Subcutaneous abdominal adipose tissue (tissue), 5 donors: ENCODE measurements around the gene PTGDR.
A peak's percentile ranks its signal among the peaks of the same experiment; 100 is the strongest.

Experiments used
- H3K27ac ChIP-seq: one replicate; pipeline ENCODE4 v1.7.0; 2013; ENCODE audit warnings: low read depth, mild to moderate bottlenecking, inconsistent platforms, low read length, moderate library complexity
- H3K27me3 ChIP-seq, 5 donors: one replicate each; pipeline ENCODE4 v1.7.0; 2013; ENCODE audit warnings: low read length in 5 of 5, inconsistent platforms in 1 of 5; ENCODE audit not compliant: control insufficient read depth in 5 of 5, insufficient read depth in 4 of 5
- H3K36me3 ChIP-seq, 5 donors: one replicate each; pipeline ENCODE4 v1.7.0; 2013; ENCODE audit warnings: low read length in 5 of 5; ENCODE audit not compliant: control insufficient read depth in 5 of 5, insufficient read depth in 5 of 5
- H3K4me1 ChIP-seq, 5 donors: one replicate each; pipeline ENCODE4 v1.7.0; 2013; ENCODE audit warnings: low read length in 5 of 5, mild to moderate bottlenecking in 3 of 5, moderate library complexity in 1 of 5; ENCODE audit not compliant: control insufficient read depth in 5 of 5, insufficient read depth in 5 of 5
- H3K4me3 ChIP-seq, 5 donors: one replicate each; pipeline ENCODE4 v1.7.0; 2013; ENCODE audit warnings: low read length in 5 of 5, low read depth in 1 of 5
- H3K9ac ChIP-seq, 5 donors: one replicate each; pipeline ENCODE4 v1.7.0; 2013; ENCODE audit warnings: low read length in 5 of 5, mild to moderate bottlenecking in 4 of 5, moderate library complexity in 3 of 5
- H3K9me3 ChIP-seq, 5 donors: one replicate each; pipeline ENCODE4 v1.7.0; 2013; ENCODE audit warnings: low read length in 5 of 5; ENCODE audit not compliant: control insufficient read depth in 5 of 5
- donor health status: healthy.
- donor health status: healthy.
- donor health status: healthy.
- donor health status: healthy.
- donor health status: healthy.

Gene PTGDR

GRCh38 chr14:52267501-52268278 is at the start of gene PTGDR:
PTGDR (plus strand) TSS chr14:52267698; CDS start chr14:52267815, 117 bp downstream.
- Histone ChIP-seq H3K27ac (peak within 1 kb of the TSS; percentile 75), H3K4me1 (peaks cover 18 to 44% (median 43%) of the 10 kb centered on the region in 5 donors), H3K27me3 (peaks cover 0 to 23% (median 17%) of the 10 kb centered on the region in 5 donors), H3K9ac (peak within 1 kb of the TSS in 3 of 5 donors; percentile 29 to 56 (median 49)), H3K4me3 (peak within 1 kb of the TSS; percentile 63 to 78 (median 70)), H3K36me3 (no peaks in the 10 kb centered on the region), H3K9me3 (no peaks in the 10 kb centered on the region)

DNA sequence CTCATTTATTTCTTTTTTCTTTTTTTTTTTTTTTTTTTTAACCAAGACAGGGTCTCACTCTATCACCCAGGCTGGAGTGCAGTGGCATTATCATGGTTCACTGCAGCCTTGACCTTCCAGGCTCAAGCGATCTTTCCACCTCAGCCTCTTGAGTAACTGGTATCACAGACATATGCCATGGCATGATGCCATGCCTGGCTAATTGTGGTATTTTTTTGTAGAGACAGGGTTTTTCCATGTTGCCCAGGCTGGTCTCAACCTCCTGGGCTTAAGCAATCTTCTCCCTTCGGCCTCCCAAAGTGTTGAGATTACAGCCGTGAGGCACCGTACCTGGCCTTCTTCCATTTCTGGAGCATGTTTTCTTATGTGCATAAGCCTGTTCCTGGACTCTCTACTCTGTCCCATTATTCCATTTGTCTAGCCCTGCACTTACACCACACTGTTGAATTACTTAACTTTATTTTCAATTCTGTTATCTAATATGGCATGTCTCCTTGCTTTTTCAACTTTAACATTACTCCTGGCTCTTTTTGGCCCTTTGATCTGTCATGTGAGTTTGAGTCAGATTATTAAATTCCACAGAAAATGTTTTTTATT is 47.9 kb upstream of the PTGDR start:
- H3K4me3 ChIP-seq: no peak overlapping the region
- peaks cover 0 to 10% (median 3%) of the 10 kb centered on the region in 5 donors for H3K4me1 ChIP-seq
- no peaks in the 10 kb centered on the region for H3K9me3 ChIP-seq
- H3K9ac ChIP-seq: no peak overlapping the region
- H3K27ac ChIP-seq: no peak overlapping the region
- no peaks in the 10 kb centered on the region for H3K27me3 ChIP-seq
- no peaks in the 10 kb centered on the region for H3K36me3 ChIP-seq

GRCh38 chr14:52220924-52221811 is 46.3 kb upstream of the PTGDR start:
- Histone ChIP-seq H3K9ac (peak overlapping the region in 2 of 5 donors; percentile 6 to 21), H3K4me3 (peak overlapping the region; percentile 1 to 65 (median 53)), H3K4me1 (peaks cover 0 to 10% (median 3%) of the 10 kb centered on the region in 5 donors), H3K9me3 (no peaks in the 10 kb centered on the region), H3K36me3 (no peaks in the 10 kb centered on the region), H3K27ac (no peak overlapping the region), H3K27me3 (no peaks in the 10 kb centered on the region)

DNA sequence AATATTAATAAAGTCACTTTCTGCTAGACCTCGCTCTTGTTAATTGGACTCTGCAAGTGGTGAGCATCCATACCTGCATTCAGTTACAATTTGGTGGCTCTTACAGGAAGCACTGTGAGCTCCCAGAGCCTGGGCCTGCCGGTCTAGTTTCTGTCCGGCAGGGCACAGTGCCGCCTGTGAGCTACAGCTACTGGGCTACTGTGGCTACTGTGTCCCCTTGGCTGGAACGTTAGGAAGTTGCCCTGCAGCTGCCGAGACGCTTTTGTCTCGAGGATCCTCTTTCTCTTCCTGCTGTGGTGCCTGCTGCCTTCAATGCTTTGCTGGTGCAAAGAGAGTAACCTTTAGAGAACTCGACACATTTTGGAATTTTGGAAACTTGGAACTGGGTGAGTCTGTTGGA is 44.6 kb upstream of the PTGDR start:
- H3K27ac ChIP-seq: no peak overlapping the region
- no peaks in the 10 kb centered on the region for H3K9me3 ChIP-seq
- H3K36me3 ChIP-seq: no peaks in the 10 kb centered on the region
- no peak overlapping the region for H3K9ac ChIP-seq
- peaks cover 0 to 10% (median 3%) of the 10 kb centered on the region in 5 donors for H3K4me1 ChIP-seq
- no peaks in the 10 kb centered on the region for H3K27me3 ChIP-seq
- H3K4me3 ChIP-seq: no peak overlapping the region

GRCh38 chr14:52227619-52228222 is 39.8 kb upstream of the PTGDR start:
- no peak overlapping the region for H3K9ac ChIP-seq
- no peak overlapping the region for H3K27ac ChIP-seq
- no peak overlapping the region for H3K4me3 ChIP-seq
- H3K9me3 ChIP-seq: no peaks in the 10 kb centered on the region
- no peaks in the 10 kb centered on the region for H3K27me3 ChIP-seq
- H3K36me3 ChIP-seq: no peaks in the 10 kb centered on the region
- H3K4me1 ChIP-seq: peaks cover 0 to 3% (median 0%) of the 10 kb centered on the region in 5 donors

DNA sequence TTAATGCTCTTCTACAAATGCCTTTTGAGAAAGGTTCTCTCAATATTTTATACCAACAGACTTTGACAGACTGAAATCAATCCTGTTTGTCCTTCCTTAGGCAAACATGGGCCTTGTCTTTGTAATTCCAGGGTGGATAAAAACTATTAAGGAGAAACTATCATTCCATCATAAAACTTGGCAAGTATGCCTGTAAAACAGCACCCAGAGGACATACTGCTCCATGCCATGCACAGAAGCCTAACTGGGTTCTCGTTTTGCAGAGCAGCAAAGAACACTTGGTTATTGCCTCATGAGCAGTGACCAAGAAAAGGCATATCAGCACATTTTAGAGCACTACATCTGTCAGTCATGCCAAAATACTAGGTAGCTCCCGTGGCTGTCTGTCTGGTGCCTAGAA is 33.8 kb upstream of the PTGDR start:
- H3K9ac ChIP-seq: no peak overlapping the region
- H3K27me3 ChIP-seq: no peaks in the 10 kb centered on the region
- no peaks in the 10 kb centered on the region for H3K4me1 ChIP-seq
- no peak overlapping the region for H3K4me3 ChIP-seq
- H3K9me3 ChIP-seq: no peaks in the 10 kb centered on the region
- no peak overlapping the region for H3K27ac ChIP-seq
- H3K36me3 ChIP-seq: no peaks in the 10 kb centered on the region

GRCh38 chr14:52235434-52235833 is 32.1 kb upstream of the PTGDR start:
- no peak overlapping the region for H3K9ac ChIP-seq
- no peak overlapping the region for H3K27ac ChIP-seq
- no peak overlapping the region for H3K4me3 ChIP-seq
- no peaks in the 10 kb centered on the region for H3K9me3 ChIP-seq
- no peaks in the 10 kb centered on the region for H3K36me3 ChIP-seq
- peaks cover 0 to 2% (median 0%) of the 10 kb centered on the region in 5 donors for H3K27me3 ChIP-seq
- no peaks in the 10 kb centered on the region for H3K4me1 ChIP-seq

DNA sequence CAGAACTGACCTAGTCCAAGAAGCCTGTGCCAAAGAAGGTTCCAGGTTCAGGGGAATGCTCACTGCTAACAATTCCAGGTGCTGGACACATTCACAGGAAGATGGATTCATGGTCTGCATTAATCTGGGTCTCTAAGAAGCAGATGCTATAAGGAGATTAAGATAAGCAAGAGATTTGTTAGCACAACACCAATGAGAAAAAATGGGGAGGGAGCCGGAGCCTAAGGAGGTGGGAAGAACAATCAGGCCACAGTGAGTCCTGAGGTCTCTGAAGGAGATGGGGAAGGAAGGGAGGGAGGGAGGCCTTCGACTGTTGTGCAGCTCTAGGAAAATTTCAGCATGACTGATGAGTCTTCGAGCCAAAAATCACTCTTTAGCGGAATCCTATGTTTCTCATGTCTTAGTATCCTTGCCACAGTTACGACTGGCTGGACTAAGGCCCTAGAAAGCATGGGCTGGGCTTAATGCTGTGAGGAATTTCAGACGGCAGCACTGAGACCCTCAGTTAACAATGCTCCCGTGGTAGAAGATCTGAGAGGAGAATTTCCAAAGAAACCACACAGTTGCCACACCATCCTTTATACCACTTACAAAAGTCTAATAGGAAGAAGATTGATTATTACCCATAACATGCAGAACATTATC is 31.5 kb upstream of the PTGDR start:
- no peaks in the 10 kb centered on the region for H3K36me3 ChIP-seq
- no peak overlapping the region for H3K9ac ChIP-seq
- no peak overlapping the region for H3K27ac ChIP-seq
- H3K27me3 ChIP-seq: peaks cover 0 to 2% (median 0%) of the 10 kb centered on the region in 5 donors
- H3K9me3 ChIP-seq: no peaks in the 10 kb centered on the region
- H3K4me1 ChIP-seq: no peaks in the 10 kb centered on the region
- no peak overlapping the region for H3K4me3 ChIP-seq

- Histone ChIP-seq H3K9ac (no peak overlapping the region), H3K4me3 (no peak overlapping the region), H3K4me1 (no peaks in the 10 kb centered on the region)
Observed at GRCh38 chr14:52238682-52239081, 28.8 kb upstream of the PTGDR start.

More at GRCh38 chr14:52238682-52239081, 28.8 kb upstream of the PTGDR start:
- no peaks in the 10 kb centered on the region for H3K9me3 ChIP-seq
- H3K36me3 ChIP-seq: no peaks in the 10 kb centered on the region
- peaks cover 0 to 2% (median 0%) of the 10 kb centered on the region in 5 donors for H3K27me3 ChIP-seq
- H3K27ac ChIP-seq: no peak overlapping the region
